ENCODE results near the gene PROC.
"Not testable (repeated sequence)": the region's sequence is repeated elsewhere in the genome, so short reads cannot be mapped to it uniquely, and the experiment has no call there.

PROC gene

GRCh38 chr2:127407661-127408003 is 10.6 kb upstream of the PROC start:
- H3K9ac ChIP-seq (ENCODE audit: low read length), result peak overlapping the region; percentile 21
- H3K27me3 ChIP-seq (ENCODE audit: control insufficient read depth, insufficient read depth, low read length), result no peaks in the 10 kb centered on the region
- no peaks in the 10 kb centered on the region; the same call in 1 of the 2 replicates for H3K9me3 ChIP-seq (ENCODE audit: control insufficient read depth, insufficient read depth, low read depth, low read length)
- H3K27ac ChIP-seq (ENCODE audit: low read depth, low read length), result no peak overlapping the region; the same call in 1 of the 2 replicates
- peak overlapping the region; percentile 42 for H3K4me3 ChIP-seq (ENCODE audit: low read depth, low read length)
- peaks cover 28% of the 10 kb centered on the region for H3K4me1 ChIP-seq (ENCODE audit: control insufficient read depth, insufficient read depth, low read length)
- no peaks in the 10 kb centered on the region for H3K36me3 ChIP-seq (ENCODE audit: control insufficient read depth, insufficient read depth, low read length)

- H3K9me3 ChIP-seq (ENCODE audit: control insufficient read depth, insufficient read depth, low read depth, low read length), result peaks cover 3% of the 10 kb centered on the region; the same call in 1 of the 2 replicates
- H3K36me3 ChIP-seq (ENCODE audit: control insufficient read depth, insufficient read depth, low read length), result no peaks in the 10 kb centered on the region
- no peaks in the 10 kb centered on the region for H3K27me3 ChIP-seq (ENCODE audit: control insufficient read depth, insufficient read depth, low read length)
- peaks cover 28% of the 10 kb centered on the region for H3K4me1 ChIP-seq (ENCODE audit: control insufficient read depth, insufficient read depth, low read length)
- peak overlapping the region; percentile 92; the same call in 1 of the 2 replicates for H3K27ac ChIP-seq (ENCODE audit: low read depth, low read length)
- peak overlapping the region; percentile 68 for H3K4me3 ChIP-seq (ENCODE audit: low read depth, low read length)
- peak overlapping the region; percentile 92 for H3K9ac ChIP-seq (ENCODE audit: low read length)
Observed at GRCh38 chr2:127408004-127408806, 10.0 kb upstream of the PROC start.

- Histone ChIP-seq H3K36me3 (ENCODE audit: control insufficient read depth, insufficient read depth, low read length) (no peaks in the 10 kb centered on the region), H3K9me3 (ENCODE audit: control insufficient read depth, insufficient read depth, low read depth, low read length) (peaks cover 3% of the 10 kb centered on the region; the same call in 1 of the 2 replicates), H3K27me3 (ENCODE audit: control insufficient read depth, insufficient read depth, low read length) (no peaks in the 10 kb centered on the region), H3K27ac (ENCODE audit: low read depth, low read length) (peak overlapping the region; percentile 92; the same call in 1 of the 2 replicates), H3K4me1 (ENCODE audit: control insufficient read depth, insufficient read depth, low read length) (peaks cover 28% of the 10 kb centered on the region), H3K9ac (ENCODE audit: low read length) (peak overlapping the region; percentile 92), H3K4me3 (ENCODE audit: low read depth, low read length) (peak overlapping the region; percentile 68)
Observed at GRCh38 chr2:127408807-127409099, 9.5 kb upstream of the PROC start.

- H3K27me3 ChIP-seq (ENCODE audit: control insufficient read depth, insufficient read depth, low read length); H3K27ac ChIP-seq (ENCODE audit: low read depth, low read length): not testable (repeated sequence)
Observed at GRCh38 chr2:127409716-127410115, 8.5 kb upstream of the PROC start.

GRCh38 chr2:127410871-127411652 is 7.2 kb upstream of the PROC start:
- H3K9me3 ChIP-seq (ENCODE audit: control insufficient read depth, insufficient read depth, low read depth, low read length), result peaks cover 3% of the 10 kb centered on the region; the same call in 1 of the 2 replicates
- H3K4me3 ChIP-seq (ENCODE audit: low read depth, low read length), result no peak overlapping the region
- no peak overlapping the region for H3K27ac ChIP-seq (ENCODE audit: low read depth, low read length)
- H3K4me1 ChIP-seq (ENCODE audit: control insufficient read depth, insufficient read depth, low read length), result peaks cover 15% of the 10 kb centered on the region
- peaks cover 6% of the 10 kb centered on the region for H3K27me3 ChIP-seq (ENCODE audit: control insufficient read depth, insufficient read depth, low read length)
- H3K36me3 ChIP-seq (ENCODE audit: control insufficient read depth, insufficient read depth, low read length), result no peaks in the 10 kb centered on the region
- H3K9ac ChIP-seq (ENCODE audit: low read length), result no peak overlapping the region

More at GRCh38 chr2:127409716-127410115, 8.5 kb upstream of the PROC start:
- H3K9me3 ChIP-seq (ENCODE audit: control insufficient read depth, insufficient read depth, low read depth, low read length); H3K36me3 ChIP-seq (ENCODE audit: control insufficient read depth, insufficient read depth, low read length); H3K9ac ChIP-seq (ENCODE audit: low read length); H3K4me3 ChIP-seq (ENCODE audit: low read depth, low read length): not testable (repeated sequence)
- peaks cover 23% of the 10 kb centered on the region for H3K4me1 ChIP-seq (ENCODE audit: control insufficient read depth, insufficient read depth, low read length)

GRCh38 chr2:127411653-127412369 is 6.4 kb upstream of the PROC start:
- no peak overlapping the region for H3K4me3 ChIP-seq (ENCODE audit: low read depth, low read length)
- no peaks in the 10 kb centered on the region for H3K36me3 ChIP-seq (ENCODE audit: control insufficient read depth, insufficient read depth, low read length)
- H3K27me3 ChIP-seq (ENCODE audit: control insufficient read depth, insufficient read depth, low read length), result peaks cover 13% of the 10 kb centered on the region
- H3K9ac ChIP-seq (ENCODE audit: low read length), result no peak overlapping the region
- no peak overlapping the region for H3K27ac ChIP-seq (ENCODE audit: low read depth, low read length)
- H3K9me3 ChIP-seq (ENCODE audit: control insufficient read depth, insufficient read depth, low read depth, low read length), result peaks cover 3% of the 10 kb centered on the region; the same call in 1 of the 2 replicates
- peaks cover 23% of the 10 kb centered on the region for H3K4me1 ChIP-seq (ENCODE audit: control insufficient read depth, insufficient read depth, low read length)

- Histone ChIP-seq H3K9me3 (ENCODE audit: control insufficient read depth, insufficient read depth, low read depth, low read length) (peaks cover 3% of the 10 kb centered on the region; the same call in 1 of the 2 replicates), H3K27ac (ENCODE audit: low read depth, low read length) (no peak overlapping the region), H3K9ac (ENCODE audit: low read length) (no peak overlapping the region), H3K4me3 (ENCODE audit: low read depth, low read length) (no peak overlapping the region), H3K4me1 (ENCODE audit: control insufficient read depth, insufficient read depth, low read length) (peaks cover 23% of the 10 kb centered on the region), H3K27me3 (ENCODE audit: control insufficient read depth, insufficient read depth, low read length) (peaks cover 27% of the 10 kb centered on the region), H3K36me3 (ENCODE audit: control insufficient read depth, insufficient read depth, low read length) (no peaks in the 10 kb centered on the region)
Observed at GRCh38 chr2:127413200-127413599, 5.0 kb upstream of the PROC start.

- Histone ChIP-seq H3K4me1 (ENCODE audit: control insufficient read depth, insufficient read depth, low read length) (peaks cover 19% of the 10 kb centered on the region), H3K4me3 (ENCODE audit: low read depth, low read length) (no peak overlapping the region), H3K27ac (ENCODE audit: low read depth, low read length) (no peak overlapping the region)
Observed at GRCh38 chr2:127413782-127414637, 4.2 kb upstream of the PROC start.

GRCh38 chr2:127414638-127415592 is 3.3 kb upstream of the PROC start:
- H3K4me1 ChIP-seq (ENCODE audit: control insufficient read depth, insufficient read depth, low read length), result peaks cover 17% of the 10 kb centered on the region
- H3K27ac ChIP-seq (ENCODE audit: low read depth, low read length), result no peak overlapping the region
- H3K4me3 ChIP-seq (ENCODE audit: low read depth, low read length), result no peak overlapping the region
- H3K9ac ChIP-seq (ENCODE audit: low read length), result no peak overlapping the region
- peaks cover 3% of the 10 kb centered on the region; the same call in 1 of the 2 replicates for H3K9me3 ChIP-seq (ENCODE audit: control insufficient read depth, insufficient read depth, low read depth, low read length)
- H3K36me3 ChIP-seq (ENCODE audit: control insufficient read depth, insufficient read depth, low read length), result no peaks in the 10 kb centered on the region
- H3K27me3 ChIP-seq (ENCODE audit: control insufficient read depth, insufficient read depth, low read length), result peaks cover 36% of the 10 kb centered on the region

More at GRCh38 chr2:127413782-127414637, 4.2 kb upstream of the PROC start:
- Histone ChIP-seq H3K9ac (ENCODE audit: low read length) (no peak overlapping the region), H3K36me3 (ENCODE audit: control insufficient read depth, insufficient read depth, low read length) (no peaks in the 10 kb centered on the region), H3K27me3 (ENCODE audit: control insufficient read depth, insufficient read depth, low read length) (peaks cover 29% of the 10 kb centered on the region), H3K9me3 (ENCODE audit: control insufficient read depth, insufficient read depth, low read depth, low read length) (peaks cover 3% of the 10 kb centered on the region; the same call in 1 of the 2 replicates)
